ENCODE measurements around the gene VPS13C. TPM values are rescaled to one million over a fixed set of nuclear protein-coding genes. Genes with fewer than 3 reads are reported as not detected.

VPS13C gene
- polyA plus RNA-seq, 2 of the 4 experiments (the other 2 are of a cell fraction): 13.2 to 26.5 TPM

DNA sequence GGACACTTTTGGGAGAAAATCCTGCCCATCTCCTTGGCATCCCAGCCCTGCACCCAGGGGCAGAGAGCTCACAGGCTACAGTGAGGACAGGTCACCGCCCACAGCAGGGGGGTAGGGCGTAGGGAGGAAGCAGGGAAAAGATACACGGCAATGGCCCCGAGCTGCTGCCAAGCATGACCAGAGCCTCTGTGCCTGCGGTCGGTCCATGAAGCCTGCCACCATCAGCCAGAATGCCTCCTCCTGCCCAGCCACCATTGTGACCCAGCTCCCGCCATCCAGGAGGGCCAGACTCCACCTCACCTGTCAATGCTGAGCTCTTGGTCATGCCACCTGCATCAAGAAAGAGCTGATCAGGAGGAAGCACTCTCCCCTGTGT is 230.7 kb downstream of the VPS13C start:
- Histone ChIP-seq H3K27ac (no peak overlapping the region), H3K4me1 (no peaks in the 10 kb centered on the region), H3K4me3 (no peak overlapping the region), H3K4me2 (no peak overlapping the region), H3K9me3 (no peaks in the 10 kb centered on the region)
- FAIRE-seq: no peak
- ChIA-PET CTCF (interaction anchor here (0.6 to 1.2 kb wide), 5 partner anchors 16 to 1266 kb away, joined by 3 read pairs; no protein-coding TSS in a partner anchor), POLR2A (no interaction called here)
- no peak for DNase-seq (ENCODE audit: low read depth in 1 of 2, low spot score in 1 of 2)
- TF ChIP-seq RNF2 (IDR thresholded peaks at IDR 0.05; ENCODE audit: borderline replicate concordance, low read depth) (no peak), CHD2 (IDR thresholded peaks at IDR 0.05; ENCODE audit: low read length, partially characterized antibody) (no peak), CBX8 (IDR thresholded peaks at IDR 0.05) (no peak), BHLHE40 (IDR thresholded peaks at IDR 0.05; ENCODE audit: low read depth, low read length) (no peak), ZNF302 (CRISPR knock-in tag; IDR thresholded peaks at IDR 0.05) (no peak), MAZ (IDR thresholded peaks at IDR 0.05; ENCODE audit: borderline replicate concordance, low read depth, low read length) (no peak), RARB (CRISPR knock-in tag; IDR thresholded peaks at IDR 0.05) (no peak), HOXB13 (CRISPR knock-in tag; IDR thresholded peaks at IDR 0.05; ENCODE audit: low read depth) (no peak), POLR2A (IDR thresholded peaks at IDR 0.05; ENCODE audit: low read length) (no peak), RAD21 (conservative IDR thresholded peaks at IDR 0.05 in 1 of 2, IDR thresholded peaks at IDR 0.05 in 1 of 2) (no peak), MAFK (IDR thresholded peaks at IDR 0.05; ENCODE audit: partially characterized antibody) (no peak)
- TF ChIP-seq, protein P1, sequence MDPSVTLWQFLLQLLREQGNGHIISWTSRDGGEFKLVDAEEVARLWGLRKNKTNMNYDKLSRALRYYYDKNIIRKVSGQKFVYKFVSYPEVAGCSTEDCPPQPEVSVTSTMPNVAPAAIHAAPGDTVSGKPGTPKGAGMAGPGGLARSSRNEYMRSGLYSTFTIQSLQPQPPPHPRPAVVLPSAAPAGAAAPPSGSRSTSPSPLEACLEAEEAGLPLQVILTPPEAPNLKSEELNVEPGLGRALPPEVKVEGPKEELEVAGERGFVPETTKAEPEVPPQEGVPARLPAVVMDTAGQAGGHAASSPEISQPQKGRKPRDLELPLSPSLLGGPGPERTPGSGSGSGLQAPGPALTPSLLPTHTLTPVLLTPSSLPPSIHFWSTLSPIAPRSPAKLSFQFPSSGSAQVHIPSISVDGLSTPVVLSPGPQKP (IDR thresholded peaks at IDR 0.05; ENCODE audit: low read depth, low read length): no peak
- TF ChIP-seq, protein P2, sequence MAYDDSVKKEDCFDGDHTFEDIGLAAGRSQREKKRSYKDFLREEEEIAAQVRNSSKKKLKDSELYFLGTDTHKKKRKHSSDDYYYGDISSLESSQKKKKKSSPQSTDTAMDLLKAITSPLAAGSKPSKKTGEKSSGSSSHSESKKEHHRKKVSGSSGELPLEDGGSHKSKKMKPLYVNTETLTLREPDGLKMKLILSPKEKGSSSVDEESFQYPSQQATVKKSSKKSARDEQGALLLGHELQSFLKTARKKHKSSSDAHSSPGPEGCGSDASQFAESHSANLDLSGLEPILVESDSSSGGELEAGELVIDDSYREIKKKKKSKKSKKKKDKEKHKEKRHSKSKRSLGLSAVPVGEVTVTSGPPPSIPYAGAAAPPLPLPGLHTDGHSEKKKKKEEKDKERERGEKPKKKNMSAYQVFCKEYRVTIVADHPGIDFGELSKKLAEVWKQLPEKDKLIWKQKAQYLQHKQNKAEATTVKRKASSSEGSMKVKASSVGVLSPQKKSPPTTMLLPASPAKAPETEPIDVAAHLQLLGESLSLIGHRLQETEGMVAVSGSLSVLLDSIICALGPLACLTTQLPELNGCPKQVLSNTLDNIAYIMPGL (CRISPR knock-in tag; IDR thresholded peaks at IDR 0.05; ENCODE audit: borderline replicate concordance): no peak
- 74% methylated on average over 7 of the region's 7 CpGs for WGBS (ENCODE audit: missing lambda C conversion rate)
- no peak for ATAC-seq

GRCh38 chr15:61828860-61829513 is 231.3 kb downstream of the VPS13C start:
- ATAC-seq (no peak), FAIRE-seq (no peak)
- H3K4me1 ChIP-seq: no peaks in the 10 kb centered on the region

More at GRCh38 chr15:61828860-61829513, 231.3 kb downstream of the VPS13C start:
- ChIA-PET CTCF (interaction anchor here (0.6 to 2.2 kb wide), 11 partner anchors 10 to 1266 kb away, joined by 3 to 9 read pairs (median 3); no protein-coding TSS in a partner anchor), POLR2A (no interaction called here)
- Histone ChIP-seq H3K4me2 (no peak overlapping the region), H3K9me3 (no peaks in the 10 kb centered on the region), H3K4me3 (no peak overlapping the region), H3K27ac (no peak overlapping the region)
- TF ChIP-seq NFE2L2 (conservative IDR thresholded peaks at IDR 0.05; ENCODE audit: low read length) (no peak), NR3C1 (IDR thresholded peaks at IDR 0.05) (no peak), TP53 (CRISPR knock-in tag; IDR thresholded peaks at IDR 0.05) (no peak), RAD21 (conservative IDR thresholded peaks at IDR 0.05 in 1 of 2, IDR thresholded peaks at IDR 0.05 in 1 of 2) (no peak), JUN (IDR thresholded peaks at IDR 0.05) (no peak), KDM1A (IDR thresholded peaks at IDR 0.05; ENCODE audit: low read depth) (no peak), EP300 (IDR thresholded peaks at IDR 0.05) (no peak), SMC3 (IDR thresholded peaks at IDR 0.05) (no peak), ESRRA (IDR thresholded peaks at IDR 0.05; ENCODE audit: borderline replicate concordance, low read length) (no peak), HOXB13 (CRISPR knock-in tag; IDR thresholded peaks at IDR 0.05; ENCODE audit: low read depth) (no peak), CBX2 (IDR thresholded peaks at IDR 0.05; ENCODE audit: borderline replicate concordance, low read depth) (no peak), BCL3 (IDR thresholded peaks at IDR 0.05) (no peak), CHD4 (IDR thresholded peaks at IDR 0.05; ENCODE audit: borderline replicate concordance) (no peak)
- TF ChIP-seq, protein P3, sequence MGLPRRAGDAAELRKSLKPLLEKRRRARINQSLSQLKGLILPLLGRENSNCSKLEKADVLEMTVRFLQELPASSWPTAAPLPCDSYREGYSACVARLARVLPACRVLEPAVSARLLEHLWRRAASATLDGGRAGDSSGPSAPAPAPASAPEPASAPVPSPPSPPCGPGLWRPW (IDR thresholded peaks at IDR 0.05): no peak
- WGBS (ENCODE audit: missing lambda C conversion rate): 62% methylated on average over 6 of the region's 6 CpGs
- no peak for DNase-seq (ENCODE audit: low read depth in 1 of 2, low spot score in 1 of 2)

Data from A549 (cell line).